ENCODE data around the gene NOTUM.

GRCh38 chr17:81934850-81935708, 25.9 kb downstream of the NOTUM start:
- TF ChIP-seq, protein P1, sequence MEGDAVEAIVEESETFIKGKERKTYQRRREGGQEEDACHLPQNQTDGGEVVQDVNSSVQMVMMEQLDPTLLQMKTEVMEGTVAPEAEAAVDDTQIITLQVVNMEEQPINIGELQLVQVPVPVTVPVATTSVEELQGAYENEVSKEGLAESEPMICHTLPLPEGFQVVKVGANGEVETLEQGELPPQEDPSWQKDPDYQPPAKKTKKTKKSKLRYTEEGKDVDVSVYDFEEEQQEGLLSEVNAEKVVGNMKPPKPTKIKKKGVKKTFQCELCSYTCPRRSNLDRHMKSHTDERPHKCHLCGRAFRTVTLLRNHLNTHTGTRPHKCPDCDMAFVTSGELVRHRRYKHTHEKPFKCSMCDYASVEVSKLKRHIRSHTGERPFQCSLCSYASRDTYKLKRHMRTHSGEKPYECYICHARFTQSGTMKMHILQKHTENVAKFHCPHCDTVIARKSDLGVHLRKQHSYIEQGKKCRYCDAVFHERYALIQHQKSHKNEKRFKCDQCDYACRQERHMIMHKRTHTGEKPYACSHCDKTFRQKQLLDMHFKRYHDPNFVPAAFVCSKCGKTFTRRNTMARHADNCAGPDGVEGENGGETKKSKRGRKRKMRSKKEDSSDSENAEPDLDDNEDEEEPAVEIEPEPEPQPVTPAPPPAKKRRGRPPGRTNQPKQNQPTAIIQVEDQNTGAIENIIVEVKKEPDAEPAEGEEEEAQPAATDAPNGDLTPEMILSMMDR (IDR thresholded peaks at IDR 0.05; ENCODE audit: low read depth, low read length, poor library complexity, severe bottlenecking), result no peak
- TF ChIP-seq EZH2phosphoT487 (IDR thresholded peaks at IDR 0.05; ENCODE audit: borderline replicate concordance, low read length), result no peak
